PC-9 (cell line): ENCODE results near the gene FAM120B.

Experiments
- EZH2 ChIP-seq: fragments of 200-600 bp; sonication (generic); IDR thresholded peaks from 2 replicates; pipeline ENCODE4 v1.8.0; 2017; ENCODE audit warnings: antibody characterized with exemption, low read depth
- TF ChIP-seq, protein P1 (sequence below): fragments of 200-600 bp; sonication (generic); conservative IDR thresholded peaks from 2 replicates; pipeline ENCODE4 v1.6.1; 2017; ENCODE audit warnings: mixed run types, antibody characterized with exemption, mild to moderate bottlenecking, moderate library complexity

DNA sequence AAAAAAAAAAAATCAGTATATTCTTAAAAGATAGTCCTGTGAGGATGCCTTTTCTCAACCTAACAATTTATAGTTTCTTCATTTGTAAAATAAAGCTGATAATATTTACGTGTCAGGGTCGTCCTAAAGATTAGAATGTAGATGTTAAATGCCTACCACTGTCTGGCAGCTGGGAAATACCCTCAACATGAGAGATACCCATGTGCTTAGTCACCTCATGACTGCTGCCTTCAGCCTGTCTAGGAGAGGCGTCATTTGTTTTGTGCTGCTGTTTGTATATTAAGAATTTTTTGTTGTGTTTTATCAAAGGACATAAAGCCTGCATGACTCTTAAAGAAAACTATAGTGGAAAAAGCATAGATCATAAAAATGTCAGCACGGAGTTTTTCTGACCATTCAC is 9.5 kb downstream of the FAM120B start:
- TF ChIP-seq, protein P1, sequence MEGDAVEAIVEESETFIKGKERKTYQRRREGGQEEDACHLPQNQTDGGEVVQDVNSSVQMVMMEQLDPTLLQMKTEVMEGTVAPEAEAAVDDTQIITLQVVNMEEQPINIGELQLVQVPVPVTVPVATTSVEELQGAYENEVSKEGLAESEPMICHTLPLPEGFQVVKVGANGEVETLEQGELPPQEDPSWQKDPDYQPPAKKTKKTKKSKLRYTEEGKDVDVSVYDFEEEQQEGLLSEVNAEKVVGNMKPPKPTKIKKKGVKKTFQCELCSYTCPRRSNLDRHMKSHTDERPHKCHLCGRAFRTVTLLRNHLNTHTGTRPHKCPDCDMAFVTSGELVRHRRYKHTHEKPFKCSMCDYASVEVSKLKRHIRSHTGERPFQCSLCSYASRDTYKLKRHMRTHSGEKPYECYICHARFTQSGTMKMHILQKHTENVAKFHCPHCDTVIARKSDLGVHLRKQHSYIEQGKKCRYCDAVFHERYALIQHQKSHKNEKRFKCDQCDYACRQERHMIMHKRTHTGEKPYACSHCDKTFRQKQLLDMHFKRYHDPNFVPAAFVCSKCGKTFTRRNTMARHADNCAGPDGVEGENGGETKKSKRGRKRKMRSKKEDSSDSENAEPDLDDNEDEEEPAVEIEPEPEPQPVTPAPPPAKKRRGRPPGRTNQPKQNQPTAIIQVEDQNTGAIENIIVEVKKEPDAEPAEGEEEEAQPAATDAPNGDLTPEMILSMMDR, result no peak
- no peak for TF ChIP-seq EZH2
